ENCODE data around the gene SPATA18.

DNA sequence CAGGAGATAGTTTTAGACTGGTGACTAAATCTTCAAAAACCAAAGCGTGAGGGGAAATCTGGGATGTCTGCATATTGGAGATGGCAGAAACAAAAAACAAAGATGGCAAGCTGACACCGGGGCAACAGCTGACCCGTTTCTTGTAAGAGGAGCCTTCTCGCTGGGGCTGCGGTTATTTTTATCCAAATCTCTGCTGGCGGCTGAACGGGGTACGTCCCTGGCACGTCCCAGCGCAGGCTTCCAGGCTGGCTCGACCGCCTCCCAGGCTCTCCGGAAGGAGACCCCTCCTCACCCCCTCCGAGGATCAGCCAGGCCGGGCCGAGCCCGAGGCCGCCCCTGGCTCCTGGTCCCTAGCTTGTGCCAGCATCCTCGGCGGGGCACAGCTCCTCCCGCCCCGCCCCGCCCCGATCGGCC is 13.4 kb upstream of the SPATA18 start:
- no peak for TF ChIP-seq CTCF (IDR thresholded peaks at IDR 0.05; ENCODE audit: low read depth, low read length)
- TF ChIP-seq, protein P1, sequence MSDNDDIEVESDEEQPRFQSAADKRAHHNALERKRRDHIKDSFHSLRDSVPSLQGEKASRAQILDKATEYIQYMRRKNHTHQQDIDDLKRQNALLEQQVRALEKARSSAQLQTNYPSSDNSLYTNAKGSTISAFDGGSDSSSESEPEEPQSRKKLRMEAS (IDR thresholded peaks at IDR 0.05; ENCODE audit: low read depth, low read length) = no peak
